Nephron progenitor cell (in vitro differentiated cells): Measurements from ENCODE around the gene BPIFA3.

Experiments
- DNase-seq: peaks from one replicate; pipeline ENCODE4 v3.0.0; 2021
- H3K27ac Mint-ChIP-seq: 2 replicates; pipeline ENCODE4 v1.8.0; 2021; ENCODE audit warnings: mild to moderate bottlenecking, moderate library complexity, mixed read lengths
- H3K27me3 Mint-ChIP-seq: 2 replicates; pipeline ENCODE4 v1.8.0; 2021; ENCODE audit warnings: mild to moderate bottlenecking, low read depth, mixed read lengths; ENCODE audit not compliant: poor library complexity
- H3K36me3 Mint-ChIP-seq: 2 replicates; pipeline ENCODE4 v1.8.0; 2021; ENCODE audit warnings: low read depth, mixed read lengths
- H3K4me1 Mint-ChIP-seq: 2 replicates; pipeline ENCODE4 v1.8.0; 2021; ENCODE audit warnings: mixed read lengths
- H3K4me3 Mint-ChIP-seq: 2 replicates; pipeline ENCODE4 v1.8.0; 2021; ENCODE audit warnings: mild to moderate bottlenecking, moderate library complexity, mixed read lengths
- H3K9me3 Mint-ChIP-seq: 2 replicates; pipeline ENCODE4 v1.8.0; 2021; ENCODE audit warnings: mild to moderate bottlenecking, moderate library complexity, mixed read lengths
- CTCF ChIP-seq: fragments of 200-600 bp; sonication (generic); IDR thresholded peaks from 2 replicates; pipeline ENCODE4 v1.5.0; 2021; ENCODE audit warnings: antibody characterized with exemption

The BPIFA3 gene

GRCh38 chr20:33202451-33202850 lies 14.7 kb upstream of the BPIFA3 start:
- no peak overlapping the region for H3K27ac Mint-ChIP-seq
- H3K9me3 Mint-ChIP-seq = no peaks in the 10 kb centered on the region
- DNase-seq = no peak
- no peaks in the 10 kb centered on the region for H3K4me1 Mint-ChIP-seq
- peaks cover 61% of the 10 kb centered on the region for H3K27me3 Mint-ChIP-seq
- no peak overlapping the region for H3K4me3 Mint-ChIP-seq
- TF ChIP-seq CTCF = no peak
- no peaks in the 10 kb centered on the region for H3K36me3 Mint-ChIP-seq

GRCh38 chr20:33203444-33203843 lies 13.7 kb upstream of the BPIFA3 start:
- no peaks in the 10 kb centered on the region for H3K36me3 Mint-ChIP-seq
- no peaks in the 10 kb centered on the region for H3K4me1 Mint-ChIP-seq
- H3K9me3 Mint-ChIP-seq = no peaks in the 10 kb centered on the region
- H3K27ac Mint-ChIP-seq = no peak overlapping the region
- no peak overlapping the region for H3K4me3 Mint-ChIP-seq
- TF ChIP-seq CTCF = no peak
- peaks cover 57% of the 10 kb centered on the region for H3K27me3 Mint-ChIP-seq
- DNase-seq = no peak

- no peaks in the 10 kb centered on the region for H3K9me3 Mint-ChIP-seq
- no peak overlapping the region for H3K27ac Mint-ChIP-seq
- DNase-seq = peak; percentile 93
- H3K27me3 Mint-ChIP-seq = peaks cover 62% of the 10 kb centered on the region
- TF ChIP-seq CTCF = no peak
- no peaks in the 10 kb centered on the region for H3K36me3 Mint-ChIP-seq
- H3K4me1 Mint-ChIP-seq = no peaks in the 10 kb centered on the region
- no peak overlapping the region for H3K4me3 Mint-ChIP-seq
Observed at GRCh38 chr20:33209789-33210188, 7.4 kb upstream of the BPIFA3 start.

- H3K27me3 Mint-ChIP-seq = peaks cover 65% of the 10 kb centered on the region
- no peaks in the 10 kb centered on the region for H3K9me3 Mint-ChIP-seq
- no peak for TF ChIP-seq CTCF
- no peaks in the 10 kb centered on the region for H3K4me1 Mint-ChIP-seq
- DNase-seq = no peak
- no peaks in the 10 kb centered on the region for H3K36me3 Mint-ChIP-seq
- no peak overlapping the region for H3K27ac Mint-ChIP-seq
- no peak overlapping the region for H3K4me3 Mint-ChIP-seq
Observed at GRCh38 chr20:33210371-33210770, 6.8 kb upstream of the BPIFA3 start.

GRCh38 chr20:33211817-33212424 lies 5.2 kb upstream of the BPIFA3 start:
- Mint-ChIP-seq H3K27me3 (peaks cover 69% of the 10 kb centered on the region), H3K27ac (no peak overlapping the region), H3K9me3 (no peaks in the 10 kb centered on the region), H3K4me1 (no peaks in the 10 kb centered on the region), H3K36me3 (no peaks in the 10 kb centered on the region), H3K4me3 (no peak overlapping the region)
- TF ChIP-seq CTCF = peak; percentile 55
- peak; percentile 49 for DNase-seq

GRCh38 chr20:33224399-33224798 lies 7.2 kb downstream of the BPIFA3 start:
- Mint-ChIP-seq H3K36me3 (no peaks in the 10 kb centered on the region), H3K27ac (no peak overlapping the region), H3K27me3 (peaks cover 57% of the 10 kb centered on the region), H3K4me3 (no peak overlapping the region), H3K9me3 (no peaks in the 10 kb centered on the region), H3K4me1 (no peaks in the 10 kb centered on the region)
- no peak for TF ChIP-seq CTCF
- DNase-seq = no peak
